A549 (cell line): Measurements from ENCODE around the gene MOBP. TPM values are rescaled to one million over a fixed set of nuclear protein-coding genes. Genes with fewer than 3 reads are reported as not detected.

Experiments used
- ATAC-seq, 2 experiments: fragments of 200-7000 bp in 1 of 2; fragments of >200 bp in 1 of 2; cut with Nextera tagmentation in 1 of 2; cut with Tn5 transposase in 1 of 2; 3 replicates each; pipeline versions ENCODE4 v1.8.0 to v1.9.1; 2018 to 2020; ENCODE audit warnings: mild to moderate bottlenecking in 1 of 2, moderate library complexity in 1 of 2
- CTCF ChIA-PET: fragments of 300-600 bp; sonication (Branson Sonifier 250); formaldehyde crosslinking; extraction: SDS; loops from one replicate; lab custom pipeline; 2021; ENCODE audit warnings: antibody characterized with exemption, inconsistent platforms; lab: Yijun Ruan, JAX
- POLR2A ChIA-PET: fragments of 350-600 bp; formaldehyde crosslinking; extraction: SDS; loops from one replicate; lab custom pipeline; 2021; ENCODE audit warnings: antibody characterized with exemption, inconsistent platforms; lab: Yijun Ruan, JAX
- DNase-seq, 2 experiments: peaks; one replicate each; pipeline versions ENCODE4 v3.0.0 to v3.0.0-alpha.2; 2011 to 2016; ENCODE audit warnings: low read depth in 1 of 2, low spot score in 1 of 2
- FAIRE-seq: peaks from 2 replicates; lab custom pipeline; 2011; peaks lifted over from hg19 to GRCh38; lab: Jason Lieb, UNC
- H3K27ac ChIP-seq, 2 experiments: fragments of >200 bp; sonication (Bioruptor Twin); formaldehyde crosslinking; 3 replicates each; pipeline ENCODE4 v1.5.1; 2016 to 2017
- H3K4me1 ChIP-seq: fragments of >200 bp; sonication (Bioruptor Twin); formaldehyde crosslinking; 3 replicates; pipeline ENCODE4 v1.6.1; 2016
- H3K4me2 ChIP-seq: fragments of >200 bp; sonication (Bioruptor Twin); formaldehyde crosslinking; 3 replicates; pipeline ENCODE4 v1.6.1; 2016
- H3K4me3 ChIP-seq: fragments of >200 bp; sonication (Bioruptor Twin); formaldehyde crosslinking; 3 replicates; pipeline ENCODE4 v1.5.1; 2016
- H3K9me3 ChIP-seq: fragments of >200 bp; sonication (Bioruptor Twin); formaldehyde crosslinking; 3 replicates; pipeline ENCODE4 v1.6.1; 2016
- BCL3 ChIP-seq: fragments of >200 bp; sonication (Bioruptor Twin); formaldehyde crosslinking; IDR thresholded peaks from 3 replicates; pipeline ENCODE4 v1.6.1; 2016
- CBX8 ChIP-seq: fragments of 200-600 bp; sonication (generic); IDR thresholded peaks from 2 replicates; pipeline ENCODE4 v1.6.1; 2016
- CHD2 ChIP-seq: fragments of 150-350 bp; IDR thresholded peaks from 2 replicates; pipeline ENCODE4 v1.6.1; 2014; ENCODE audit warnings: low read length; ENCODE audit not compliant: partially characterized antibody
- ELK1 ChIP-seq: fragments of 150-350 bp; IDR thresholded peaks from 2 replicates; pipeline ENCODE4 v1.6.1; 2014; ENCODE audit warnings: low read depth, mild to moderate bottlenecking, low read length
- EP300 ChIP-seq, 2 experiments: fragments of >200 bp; sonication (Bioruptor Twin); formaldehyde crosslinking; IDR thresholded peaks; 2 replicates in 1 of 2; 3 replicates in 1 of 2; pipeline ENCODE4 v1.6.1; 2016 to 2017
- ESRRA ChIP-seq: fragments of 150-350 bp; IDR thresholded peaks from 2 replicates; pipeline ENCODE4 v1.6.1; 2014; ENCODE audit warnings: mild to moderate bottlenecking, low read length, borderline replicate concordance
- FOSB ChIP-seq: fragments of 250-450 bp; sonication (Bioruptor Pico); IDR thresholded peaks from 2 replicates; pipeline ENCODE4 v1.5.0; 2020; ENCODE audit warnings: mild to moderate bottlenecking, moderate library complexity
- FOSL2 ChIP-seq, 2 experiments: fragments of 450-650 bp in 1 of 2; fragments of >200 bp in 1 of 2; sonication (Bioruptor Twin) in 1 of 2; formaldehyde crosslinking; IDR thresholded peaks; 2 replicates each; pipeline versions ENCODE4 v1.5.0 to v1.6.1; 2016 to 2020; ENCODE audit warnings: mild to moderate bottlenecking in 1 of 2, moderate library complexity in 1 of 2
- HMGXB4 ChIP-seq: fragments of 250-450 bp; sonication (Bioruptor Pico); IDR thresholded peaks from 2 replicates; pipeline ENCODE4 v1.5.0; 2021; ENCODE audit warnings: mild to moderate bottlenecking, moderate library complexity, borderline replicate concordance
- HOXA7 ChIP-seq: fragments of 250-450 bp; sonication (Bioruptor Pico); IDR thresholded peaks from 2 replicates; pipeline ENCODE4 v1.5.0; 2020; ENCODE audit warnings: mild to moderate bottlenecking, moderate library complexity
- HOXB13 ChIP-seq: fragments of 250-450 bp; sonication (Bioruptor Pico); IDR thresholded peaks from 2 replicates; pipeline ENCODE4 v1.5.0; 2020; ENCODE audit warnings: low read depth, mild to moderate bottlenecking, moderate library complexity
- HOXB5 ChIP-seq: fragments of 250-450 bp; sonication (Bioruptor Pico); IDR thresholded peaks from 2 replicates; pipeline ENCODE4 v1.5.0; 2020; ENCODE audit warnings: mild to moderate bottlenecking, moderate library complexity
- KDM1A ChIP-seq: fragments of 200-600 bp; sonication (generic); IDR thresholded peaks from 2 replicates; pipeline ENCODE4 v1.6.1; 2016; ENCODE audit warnings: low read depth, mild to moderate bottlenecking
- MAFK ChIP-seq: fragments of 450-650 bp; IDR thresholded peaks from 2 replicates; pipeline ENCODE4 v1.6.1; 2014; ENCODE audit not compliant: partially characterized antibody
- MAX ChIP-seq: IDR thresholded peaks from 2 replicates; pipeline ENCODE4 v1.6.1; 2012
- NPAS2 ChIP-seq: fragments of 250-450 bp; sonication (Bioruptor Pico); IDR thresholded peaks from 2 replicates; pipeline ENCODE4 v1.8.0; 2022; ENCODE audit warnings: mild to moderate bottlenecking, moderate library complexity, borderline replicate concordance
- PHF8 ChIP-seq: fragments of 200-600 bp; sonication (generic); IDR thresholded peaks from 2 replicates; pipeline ENCODE4 v1.6.1; 2016; ENCODE audit warnings: low read depth, mild to moderate bottlenecking, antibody characterized with exemption, moderate library complexity, borderline replicate concordance
- POLR2A ChIP-seq: IDR thresholded peaks from 2 replicates; pipeline ENCODE4 v1.6.1; 2012; ENCODE audit warnings: mild to moderate bottlenecking, low read length
- POLR2AphosphoS2 ChIP-seq: conservative IDR thresholded peaks from 2 replicates; pipeline ENCODE4 v1.6.1; 2012; ENCODE audit warnings: low read length, improper control_type of control experiment, inconsistent platforms
- RAD21 ChIP-seq, 2 experiments: fragments of >200 bp in 1 of 2; sonication (Bioruptor Twin) in 1 of 2; formaldehyde crosslinking in 1 of 2; IDR thresholded peaks in 1 of 2; conservative IDR thresholded peaks in 1 of 2; 2 replicates in 1 of 2; 3 replicates in 1 of 2; pipeline ENCODE4 v1.6.1; 2012 to 2018; ENCODE audit warnings: inconsistent platforms in 1 of 2
- RCOR1 ChIP-seq: fragments of 150-350 bp; IDR thresholded peaks from 2 replicates; pipeline ENCODE4 v1.6.1; 2014; ENCODE audit warnings: antibody characterized with exemption, low read length, low read depth
- RFX5 ChIP-seq: fragments of 450-650 bp; IDR thresholded peaks from 2 replicates; pipeline ENCODE4 v1.7.1; 2014; ENCODE audit warnings: antibody characterized with exemption, mild to moderate bottlenecking, moderate library complexity
- SMC3 ChIP-seq: fragments of >200 bp; sonication (Bioruptor Twin); formaldehyde crosslinking; IDR thresholded peaks from 3 replicates; pipeline ENCODE4 v1.6.1; 2018; ENCODE audit warnings: inconsistent platforms
- TFCP2L1 ChIP-seq: fragments of 250-450 bp; sonication (Bioruptor Pico); IDR thresholded peaks from 2 replicates; pipeline ENCODE4 v1.5.0; 2021; ENCODE audit warnings: mild to moderate bottlenecking
- USF2 ChIP-seq: fragments of 450-650 bp; IDR thresholded peaks from 2 replicates; pipeline ENCODE4 v1.6.1; 2014; ENCODE audit warnings: antibody characterized with exemption
- ZC3H11A ChIP-seq: fragments of 450-650 bp; IDR thresholded peaks from 2 replicates; pipeline ENCODE4 v1.6.1; 2014; ENCODE audit warnings: antibody characterized with exemption, mild to moderate bottlenecking
- ZNF302 ChIP-seq: fragments of 250-450 bp; sonication (Bioruptor Pico); IDR thresholded peaks from 2 replicates; pipeline ENCODE4 v1.9.0; 2021; ENCODE audit warnings: inconsistent platforms, mild to moderate bottlenecking, moderate library complexity
- ZSCAN20 ChIP-seq: fragments of 250-450 bp; sonication (Bioruptor Pico); IDR thresholded peaks from 2 replicates; pipeline ENCODE4 v1.8.0; 2022; ENCODE audit warnings: mild to moderate bottlenecking, moderate library complexity
- WGBS: methylation state at CpG from one replicate; pipeline ENCODE4 v1.1.6; 2017; ENCODE audit errors: missing lambda C conversion rate; 5-methylcytosine and 5-hydroxymethylcytosine counted together
- polyA plus RNA-seq, 4 experiments: library from polyadenylated mRNA; depleted of rRNA in 3 of 4; stranded (reverse); fragments of >200 nt; fragmentation: RNase III in 1 of 4; extraction: RNeasy Plus Mini Kit Qiagen cat#74134 plus additional on column Dnase treatment in 1 of 4; gene quantifications; 2 replicates in 3 of 4; 3 replicates in 1 of 4; pipeline ENCODE4 v1.2.3, GENCODE V29; 2011 to 2017
- TF ChIP-seq, protein P1 (sequence below): fragments of 250-450 bp; sonication (Bioruptor Pico); IDR thresholded peaks from 2 replicates; pipeline ENCODE4 v1.5.0; 2020; ENCODE audit warnings: low read depth, mild to moderate bottlenecking, moderate library complexity

MOBP gene
- polyA plus RNA-seq, 2 of the 4 experiments (the other 2 are of a cell fraction), result 0.10 TPM; not detected in 1

DNA sequence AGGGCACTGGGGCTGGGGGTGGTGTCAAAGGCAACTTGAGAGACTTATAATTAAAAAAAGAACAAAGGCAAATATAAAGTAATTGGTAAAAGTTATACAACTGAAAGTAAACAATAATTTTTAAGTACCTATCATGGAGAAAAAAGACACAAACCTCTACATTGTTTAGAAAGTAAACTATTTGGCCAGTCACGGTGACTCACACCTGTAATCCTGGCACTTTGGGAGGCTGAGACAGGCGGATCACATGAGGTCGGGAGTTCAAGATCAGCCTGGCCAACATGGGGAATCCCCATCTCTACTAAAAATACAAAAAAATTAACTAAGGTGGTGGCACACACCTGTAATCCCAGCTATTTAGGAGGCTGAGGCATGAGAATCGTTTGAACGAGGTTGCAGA, 35.1 kb upstream of the MOBP start:
- H3K4me3 ChIP-seq, result no peak overlapping the region
- H3K4me2 ChIP-seq, result no peak overlapping the region
- CTCF ChIA-PET, result interaction anchor here (1.8 to 2.8 kb wide), 3 partner anchors 15 to 66 kb away, joined by 6 to 12 read pairs (median 10); no protein-coding TSS in a partner anchor
- 48% methylated on average over 5 of the region's 5 CpGs for WGBS
- no peaks in the 10 kb centered on the region for H3K9me3 ChIP-seq
- H3K4me1 ChIP-seq, result no peaks in the 10 kb centered on the region
- H3K27ac ChIP-seq, result no peak overlapping the region
- no peak for TF ChIP-seq FOSL2 (IDR thresholded peaks at IDR 0.05)
- TF ChIP-seq FOSL2 (CRISPR knock-in tag; IDR thresholded peaks at IDR 0.05), result peak; percentile 34; the same call in 1 of the 2 replicates
- TF ChIP-seq ZSCAN20 (CRISPR knock-in tag), result no peak
- TF ChIP-seq MAFK, result no peak
- TF ChIP-seq USF2, result no peak
- no peak for DNase-seq
- no peak for FAIRE-seq
- ATAC-seq, result no peak
- POLR2A ChIA-PET, result no interaction called here

DNA sequence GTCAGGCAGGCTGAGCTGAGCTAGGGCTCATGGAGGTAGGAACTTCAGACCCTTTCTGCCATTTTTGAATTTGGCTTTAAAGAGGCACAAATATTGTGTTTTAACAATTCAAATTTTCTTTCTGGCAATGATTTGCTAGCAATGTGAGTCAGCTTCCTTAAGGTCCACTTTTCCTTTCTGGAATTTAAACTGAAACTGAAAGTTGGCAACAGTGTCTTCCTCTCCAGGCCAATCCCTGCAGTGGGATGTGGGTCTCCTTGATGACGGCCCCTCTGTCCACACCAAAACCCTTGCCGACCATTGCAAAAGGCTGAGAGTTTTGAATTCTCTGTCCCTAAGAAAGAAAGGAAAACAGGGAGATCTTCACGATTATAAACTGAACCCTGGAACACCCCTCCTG, 33.8 kb upstream of the MOBP start:
- DNase-seq, result no peak
- TF ChIP-seq PHF8 (no peak), FOSB (CRISPR knock-in tag) (no peak), EP300 (IDR thresholded peaks at IDR 0.05) (no peak), NPAS2 (CRISPR knock-in tag) (no peak), HOXB13 (CRISPR knock-in tag) (no peak), MAX (no peak), CBX8 (no peak), HOXB5 (no peak), ZNF302 (CRISPR knock-in tag) (no peak), POLR2AphosphoS2 (no peak), BCL3 (no peak), ZC3H11A (no peak), TFCP2L1 (CRISPR knock-in tag) (no peak), POLR2A (no peak), RFX5 (no peak), HOXA7 (CRISPR knock-in tag) (no peak), RAD21 (conservative IDR thresholded peaks at IDR 0.05 in 1 of 2, IDR thresholded peaks at IDR 0.05 in 1 of 2) (no peak), RCOR1 (no peak)
- ChIA-PET POLR2A (interaction anchor here (1.0 kb wide), 1 partner anchor 27 kb away, joined by 3 read pairs; the partner anchor contains the start of gene RPSA), CTCF (interaction anchor here (2.5 to 2.8 kb wide), 2 partner anchors 14 to 66 kb away, joined by 10 to 12 read pairs; no protein-coding TSS in a partner anchor)
- no peak overlapping the region for H3K4me3 ChIP-seq
- H3K4me2 ChIP-seq, result no peak overlapping the region
- H3K4me1 ChIP-seq, result no peaks in the 10 kb centered on the region
- H3K9me3 ChIP-seq, result no peaks in the 10 kb centered on the region
- 0 out of 6 replicates have a peak overlapping the region, but pooled peaks of 1 of the 2 experiments have one; percentile 16 for H3K27ac ChIP-seq
- WGBS, result 66% methylated on average over 3 of the region's 3 CpGs
- ATAC-seq, result no peak
- FAIRE-seq, result no peak

- ChIA-PET POLR2A (no interaction called here), CTCF (interaction anchor here (0.8 to 2.5 kb wide), 2 partner anchors 13 to 65 kb away, joined by 3 to 10 read pairs; no protein-coding TSS in a partner anchor)
- no peak overlapping the region for H3K27ac ChIP-seq
- no peaks in the 10 kb centered on the region for H3K4me1 ChIP-seq
- H3K4me3 ChIP-seq, result no peak overlapping the region
- no peak; a peak in 1 of 6 replicates for ATAC-seq
- 53% methylated on average over 5 of the region's 5 CpGs for WGBS
- FAIRE-seq, result no peak
- DNase-seq, result no peak
- no peak overlapping the region for H3K4me2 ChIP-seq
- H3K9me3 ChIP-seq, result no peaks in the 10 kb centered on the region
- TF ChIP-seq HMGXB4 (CRISPR knock-in tag), result no peak
- no peak for TF ChIP-seq ELK1
- TF ChIP-seq SMC3, result no peak
- no peak for TF ChIP-seq ESRRA
- TF ChIP-seq, protein P1, sequence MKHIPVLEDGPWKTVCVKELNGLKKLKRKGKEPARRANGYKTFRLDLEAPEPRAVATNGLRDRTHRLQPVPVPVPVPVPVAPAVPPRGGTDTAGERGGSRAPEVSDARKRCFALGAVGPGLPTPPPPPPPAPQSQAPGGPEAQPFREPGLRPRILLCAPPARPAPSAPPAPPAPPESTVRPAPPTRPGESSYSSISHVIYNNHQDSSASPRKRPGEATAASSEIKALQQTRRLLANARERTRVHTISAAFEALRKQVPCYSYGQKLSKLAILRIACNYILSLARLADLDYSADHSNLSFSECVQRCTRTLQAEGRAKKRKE (CRISPR knock-in tag), result no peak
- TF ChIP-seq FOSB (CRISPR knock-in tag), result no peak
- no peak for TF ChIP-seq CHD2
- no peak for TF ChIP-seq EP300 (IDR thresholded peaks at IDR 0.05)
- no peak for TF ChIP-seq KDM1A
- no peak for TF ChIP-seq HOXB5
- no peak for TF ChIP-seq ZSCAN20 (CRISPR knock-in tag)
- TF ChIP-seq RFX5, result no peak
- no peak for TF ChIP-seq MAFK
Observed at GRCh38 chr3:39434574-39434973, 32.9 kb upstream of the MOBP start.
